ENCODE data around the gene RNF214. TPM values are rescaled to one million over a fixed set of nuclear protein-coding genes. Genes with fewer than 3 reads are reported as not detected.

The RNF214 gene
- total and polyA plus RNA-seq, 2 donors (not counting 1 experiment from before 2014, with no cell fraction given), result 16.0 to 36.1 TPM

DNA sequence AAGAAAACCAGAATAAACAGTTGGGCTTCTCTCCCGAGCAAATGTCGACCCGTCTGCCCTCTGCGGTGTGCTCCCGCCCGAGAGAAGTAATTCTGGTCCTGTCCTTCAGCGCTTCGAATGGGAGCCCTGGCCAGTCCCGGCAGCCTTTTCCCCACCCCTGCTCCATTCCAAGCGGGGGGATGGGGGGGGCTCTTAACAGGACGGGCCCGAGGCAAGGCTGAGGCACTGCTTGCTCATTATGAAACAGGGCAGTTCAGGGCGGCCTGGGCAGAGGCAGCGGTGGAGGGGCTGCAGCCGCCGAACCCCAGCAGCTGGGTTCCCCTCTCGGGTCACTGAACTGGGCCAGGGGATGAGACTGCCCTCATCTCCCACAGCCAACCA lies 67.8 kb downstream of the RNF214 start:
- ChIA-PET POLR2A (no interaction called here), CTCF (no interaction called here)
- TF ChIP-seq EZH2 (IDR thresholded peaks at IDR 0.05; ENCODE audit: borderline replicate concordance, insufficient read depth, low read depth, low read length, poor library complexity, severe bottlenecking), result no peak
- TF ChIP-seq, protein P1, sequence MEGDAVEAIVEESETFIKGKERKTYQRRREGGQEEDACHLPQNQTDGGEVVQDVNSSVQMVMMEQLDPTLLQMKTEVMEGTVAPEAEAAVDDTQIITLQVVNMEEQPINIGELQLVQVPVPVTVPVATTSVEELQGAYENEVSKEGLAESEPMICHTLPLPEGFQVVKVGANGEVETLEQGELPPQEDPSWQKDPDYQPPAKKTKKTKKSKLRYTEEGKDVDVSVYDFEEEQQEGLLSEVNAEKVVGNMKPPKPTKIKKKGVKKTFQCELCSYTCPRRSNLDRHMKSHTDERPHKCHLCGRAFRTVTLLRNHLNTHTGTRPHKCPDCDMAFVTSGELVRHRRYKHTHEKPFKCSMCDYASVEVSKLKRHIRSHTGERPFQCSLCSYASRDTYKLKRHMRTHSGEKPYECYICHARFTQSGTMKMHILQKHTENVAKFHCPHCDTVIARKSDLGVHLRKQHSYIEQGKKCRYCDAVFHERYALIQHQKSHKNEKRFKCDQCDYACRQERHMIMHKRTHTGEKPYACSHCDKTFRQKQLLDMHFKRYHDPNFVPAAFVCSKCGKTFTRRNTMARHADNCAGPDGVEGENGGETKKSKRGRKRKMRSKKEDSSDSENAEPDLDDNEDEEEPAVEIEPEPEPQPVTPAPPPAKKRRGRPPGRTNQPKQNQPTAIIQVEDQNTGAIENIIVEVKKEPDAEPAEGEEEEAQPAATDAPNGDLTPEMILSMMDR (IDR thresholded peaks at IDR 0.05), result no peak
- intact Hi-C loops (cut with micrococcal nuclease), result no loop called here
- H3K9me3 Mint-ChIP-seq (ENCODE audit: insufficient read depth), result no peaks in the 10 kb centered on the region
- no peak overlapping the region for H3K4me3 Mint-ChIP-seq
- DNase-seq (no peak), ATAC-seq (ENCODE audit: low read depth) (no peak)
- no peak overlapping the region for H3K27ac Mint-ChIP-seq
- Histone ChIP-seq H4K20me1 (ENCODE audit: control insufficient read depth, insufficient read depth, low read length, poor library complexity, severe bottlenecking) (no peaks in the 10 kb centered on the region), H3K27me3 (replicated peaks in 1 of 4; ENCODE audit: control extremely low read depth in 1 of 4, control insufficient read depth in 3 of 4, insufficient read depth in 4 of 4, low read length in 3 of 4) (peaks cover 0 to 3% (median 1%) of the 10 kb centered on the region in 4 experiments), H3K4me1 (ENCODE audit: control insufficient read depth in 2 of 2, insufficient read depth in 2 of 2, low read length in 2 of 2) (no peaks in the 10 kb centered on the region), H3K27ac (ENCODE audit: low read length in 2 of 2) (no peak overlapping the region), H3K9ac (ENCODE audit: low read length) (no peak overlapping the region), H3K36me3 (replicated peaks in 1 of 2; ENCODE audit: control extremely low read depth in 1 of 2, control insufficient read depth in 1 of 2, extremely low read depth in 1 of 2, insufficient read depth in 2 of 2, low read length in 1 of 2) (no peaks in the 10 kb centered on the region), H3K4me3 (ENCODE audit: control extremely low read depth in 1 of 5, extremely low read depth in 1 of 5, insufficient read depth in 1 of 5, low read depth in 2 of 5, low read length in 4 of 5) (no peak overlapping the region), H3K79me2 (ENCODE audit: control insufficient read depth, insufficient read depth, low read length) (no peaks in the 10 kb centered on the region), H3K9me3 (ENCODE audit: control extremely low read depth in 1 of 3, control insufficient read depth in 2 of 3, insufficient read depth in 1 of 3, low read length in 2 of 3) (no peaks in the 10 kb centered on the region), H3K4me2 (replicated peaks; ENCODE audit: low read depth, low read length, poor library complexity, severe bottlenecking) (no peak overlapping the region), H2AFZ (ENCODE audit: insufficient read depth, low read depth, low read length, poor library complexity, severe bottlenecking) (no peak overlapping the region)
- WGBS (ENCODE audit: insufficient coverage), result 92% methylated on average over 13 of the region's 17 CpGs
- H3K4me1 Mint-ChIP-seq, result no peaks in the 10 kb centered on the region
- peaks cover 8% of the 10 kb centered on the region for H3K27me3 Mint-ChIP-seq

DNA sequence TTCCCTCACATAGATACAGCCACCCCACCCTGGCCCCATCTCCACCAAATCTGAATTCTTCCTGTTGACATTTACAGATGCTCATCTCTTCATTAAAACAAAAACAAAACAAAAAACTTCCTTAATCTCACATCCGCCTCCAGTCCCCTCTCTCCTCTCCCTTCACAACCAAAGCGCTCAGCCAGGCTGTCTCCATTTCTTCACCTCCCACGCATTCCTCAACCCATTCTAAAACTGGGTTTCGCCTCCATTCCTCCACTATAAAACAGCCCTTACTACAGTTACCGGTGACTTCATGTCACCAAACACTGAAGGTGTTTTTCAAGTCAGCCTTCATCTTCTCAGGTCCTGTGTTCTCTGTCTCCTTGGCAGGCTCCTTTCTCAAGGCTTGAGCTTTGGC lies 68.3 kb downstream of the RNF214 start:
- Histone ChIP-seq H3K79me2 (ENCODE audit: control insufficient read depth, insufficient read depth, low read length) (no peaks in the 10 kb centered on the region), H2AFZ (ENCODE audit: insufficient read depth, low read depth, low read length, poor library complexity, severe bottlenecking) (no peak overlapping the region), H3K27me3 (replicated peaks in 1 of 4; ENCODE audit: control extremely low read depth in 1 of 4, control insufficient read depth in 3 of 4, insufficient read depth in 4 of 4, low read length in 3 of 4) (peaks cover 0 to 3% (median 2%) of the 10 kb centered on the region in 4 experiments), H4K20me1 (ENCODE audit: control insufficient read depth, insufficient read depth, low read length, poor library complexity, severe bottlenecking) (no peaks in the 10 kb centered on the region), H3K27ac (ENCODE audit: low read length in 2 of 2) (no peak overlapping the region), H3K4me1 (ENCODE audit: control insufficient read depth in 2 of 2, insufficient read depth in 2 of 2, low read length in 2 of 2) (no peaks in the 10 kb centered on the region), H3K4me2 (replicated peaks; ENCODE audit: low read depth, low read length, poor library complexity, severe bottlenecking) (no peak overlapping the region), H3K36me3 (replicated peaks in 1 of 2; ENCODE audit: control extremely low read depth in 1 of 2, control insufficient read depth in 1 of 2, extremely low read depth in 1 of 2, insufficient read depth in 2 of 2, low read length in 1 of 2) (no peaks in the 10 kb centered on the region), H3K4me3 (ENCODE audit: control extremely low read depth in 1 of 5, extremely low read depth in 1 of 5, insufficient read depth in 1 of 5, low read depth in 2 of 5, low read length in 4 of 5) (no peak overlapping the region), H3K9me3 (ENCODE audit: control extremely low read depth in 1 of 3, control insufficient read depth in 2 of 3, insufficient read depth in 1 of 3, low read length in 2 of 3) (no peaks in the 10 kb centered on the region), H3K9ac (ENCODE audit: low read length) (no peak overlapping the region)
- ChIA-PET POLR2A (no interaction called here), CTCF (interaction anchor here (1.1 kb wide), 1 partner anchor 465 kb away, joined by 3 read pairs; no protein-coding TSS in a partner anchor)
- intact Hi-C loops (cut with micrococcal nuclease), result no loop called here
- 86% methylated on average over 5 of the region's 5 CpGs for WGBS (ENCODE audit: insufficient coverage)
- Mint-ChIP-seq H3K4me3 (no peak overlapping the region), H3K27me3 (peaks cover 8% of the 10 kb centered on the region), H3K27ac (no peak overlapping the region), H3K4me1 (no peaks in the 10 kb centered on the region), H3K9me3 (ENCODE audit: insufficient read depth) (no peaks in the 10 kb centered on the region)
- ATAC-seq (ENCODE audit: low read depth) (no peak), DNase-seq (no peak)
- no peak for TF ChIP-seq EZH2 (IDR thresholded peaks at IDR 0.05; ENCODE audit: borderline replicate concordance, insufficient read depth, low read depth, low read length, poor library complexity, severe bottlenecking)
- TF ChIP-seq, protein P1 (IDR thresholded peaks at IDR 0.05), result no peak
